ENCODE data around the gene SULT4A1.
A peak's percentile ranks its signal among the peaks of the same experiment; 100 is the strongest.

The SULT4A1 gene

GRCh38 chr22:43859621-43860020 is 2.7 kb downstream of the SULT4A1 start:
- DNase-seq = no peak

GRCh38 chr22:43859176-43859575 is 3.1 kb downstream of the SULT4A1 start:
- DNase-seq = no peak

GRCh38 chr22:43858156-43858895 is 4.0 kb downstream of the SULT4A1 start:
- DNase-seq = no peak

GRCh38 chr22:43857367-43857766 is 4.9 kb downstream of the SULT4A1 start:
- DNase-seq = no peak

GRCh38 chr22:43855431-43855830 is 6.9 kb downstream of the SULT4A1 start:
- no peak for DNase-seq

GRCh38 chr22:43854786-43855271 is 7.5 kb downstream of the SULT4A1 start:
- DNase-seq = no peak

- DNase-seq = no peak
Observed at GRCh38 chr22:43854121-43854785, 8.1 kb downstream of the SULT4A1 start.

- DNase-seq = no peak
Observed at GRCh38 chr22:43853328-43853931, 8.9 kb downstream of the SULT4A1 start.

GRCh38 chr22:43852573-43853327 is 9.6 kb downstream of the SULT4A1 start:
- no peak for DNase-seq

GRCh38 chr22:43851979-43852307 is 10.4 kb downstream of the SULT4A1 start:
- no peak for DNase-seq

- no peak for DNase-seq
Observed at GRCh38 chr22:43851058-43851978, 11.0 kb downstream of the SULT4A1 start.

GRCh38 chr22:43850529-43850928 is 11.8 kb downstream of the SULT4A1 start:
- no peak for DNase-seq

GRCh38 chr22:43849731-43850130 is 12.6 kb downstream of the SULT4A1 start:
- DNase-seq = no peak

GRCh38 chr22:43848366-43849171 is 13.7 kb downstream of the SULT4A1 start:
- DNase-seq = peak; percentile 61

GRCh38 chr22:43847376-43848289 is 14.7 kb downstream of the SULT4A1 start:
- no peak for DNase-seq

GRCh38 chr22:43846966-43847365 is 15.3 kb downstream of the SULT4A1 start:
- no peak for DNase-seq

- no peak for DNase-seq
Observed at GRCh38 chr22:43845981-43846380, 16.3 kb downstream of the SULT4A1 start.

GRCh38 chr22:43844560-43845545 is 17.5 kb downstream of the SULT4A1 start:
- no peak for DNase-seq

Measured in NCI-H1105 treated with DMSO at 0.1 percent for 48 hours (cell line).